BLaER1 treated with 17β-estradiol and CSF1 and Interleukin-3, amounts not matched to agents 10 nM and 100 nM (cell line): ENCODE results near the gene AMD1.
"Not testable (repeated sequence)": the region's sequence is repeated elsewhere in the genome, so short reads cannot be mapped to it uniquely, and the experiment has no call there.

Experiments
- H3K27ac ChIP-seq, 11 experiments: shearing (Covaris generic); formaldehyde crosslinking; 2 replicates each; pipeline ENCODE4 v1.8.1; 2022
- H3K27me3 ChIP-seq, 11 experiments: shearing (Covaris generic); formaldehyde crosslinking; 2 replicates each; pipeline ENCODE4 v1.8.1; 2022
- H3K36me3 ChIP-seq, 11 experiments: shearing (Covaris generic); formaldehyde crosslinking; 2 replicates each; pipeline ENCODE4 v1.8.1; 2022
- H3K4me1 ChIP-seq, 10 experiments: shearing (Covaris generic); formaldehyde crosslinking; 2 replicates each; pipeline ENCODE4 v1.8.1; 2022
- H3K4me2 ChIP-seq, 11 experiments: shearing (Covaris generic); formaldehyde crosslinking; 2 replicates each; pipeline ENCODE4 v1.8.1; 2022
- H3K4me3 ChIP-seq, 10 experiments: shearing (Covaris generic); formaldehyde crosslinking; 2 replicates each; pipeline ENCODE4 v1.8.1; 2022
- H3K9ac ChIP-seq, 11 experiments: shearing (Covaris generic); formaldehyde crosslinking; 2 replicates each; pipeline ENCODE4 v1.8.1; 2022
- H3K9me3 ChIP-seq, 11 experiments: shearing (Covaris generic); formaldehyde crosslinking; replicated peaks in 1 of 11; 2 replicates each; pipeline ENCODE4 v1.8.1; 2022
- H4K20me1 ChIP-seq, 11 experiments: shearing (Covaris generic); formaldehyde crosslinking; 2 replicates each; pipeline ENCODE4 v1.8.1; 2022
- Cebpa-rat ChIP-seq, 11 experiments: shearing (Covaris generic); IDR thresholded peaks; 2 replicates each; pipeline ENCODE4 v1.8.1; 2022

AMD1 gene

GRCh38 chr6:110873981-110874879, at the start of gene AMD1:
TSS of gene AMD1 (plus strand) at chr6:110874785. CDS start at chr6:110875106, 321 bp downstream.
- no peak for TF ChIP-seq Cebpa-rat (IDR thresholded peaks at IDR 0.05)
- Histone ChIP-seq H3K36me3 (no peaks in the 10 kb centered on the region), H3K9me3 (no peaks in the 10 kb centered on the region), H3K9ac (peak within 1 kb of the TSS; percentile 95 to 99 (median 98)), H3K27me3 (no peaks in the 10 kb centered on the region), H3K4me1 (peaks cover 31 to 37% (median 33%) of the 10 kb centered on the region in 10 experiments), H3K4me3 (peak within 1 kb of the TSS; percentile 87 to 100 (median 97)), H4K20me1 (peaks cover 40 to 45% (median 43%) of the 10 kb centered on the region in 11 experiments), H3K27ac (peak within 1 kb of the TSS; percentile 87 to 97 (median 95)), H3K4me2 (peak within 1 kb of the TSS; percentile 85 to 98 (median 93))

GRCh38 chr6:110826236-110827129, 48.1 kb upstream of the AMD1 start:
- H3K4me2 ChIP-seq, result peak overlapping the region; percentile 24 to 79 (median 50); a peak in 20 of 22 replicates
- H3K4me1 ChIP-seq, result peaks cover 12 to 64% (median 22%) of the 10 kb centered on the region in 10 experiments
- peak overlapping the region in 1 of 10 experiments; percentile 29; a peak in 1 of 20 replicates for H3K4me3 ChIP-seq
- H4K20me1 ChIP-seq, result no peaks in the 10 kb centered on the region
- no peaks in the 10 kb centered on the region; a peak in 1 of 22 replicates for H3K9me3 ChIP-seq
- no peaks in the 10 kb centered on the region for H3K27me3 ChIP-seq
- H3K27ac ChIP-seq, result peak overlapping the region in 10 of 11 experiments; percentile 38 to 89 (median 78); a peak in 19 of 22 replicates
- H3K9ac ChIP-seq, result peak overlapping the region in 10 of 11 experiments; percentile 34 to 77 (median 62); a peak in 19 of 22 replicates
- H3K36me3 ChIP-seq, result peaks cover 0 to 7% (median 0%) of the 10 kb centered on the region in 11 experiments; a peak in 2 of 22 replicates
- 0 out of 22 replicates have a peak, but pooled peaks of 1 of the 11 experiments have one; percentile 15 for TF ChIP-seq Cebpa-rat (IDR thresholded peaks at IDR 0.05)

GRCh38 chr6:110828396-110828795, 46.2 kb upstream of the AMD1 start:
- Histone ChIP-seq H3K9ac (no peak overlapping the region), H3K27ac (no peak overlapping the region), H3K9me3 (no peaks in the 10 kb centered on the region; a peak in 1 of 22 replicates), H3K4me1 (peaks cover 9 to 45% (median 16%) of the 10 kb centered on the region in 10 experiments; a peak in 17 of 20 replicates), H3K4me2 (peak overlapping the region in 2 of 11 experiments; percentile 23 to 40; a peak in 4 of 22 replicates), H4K20me1 (no peaks in the 10 kb centered on the region), H3K27me3 (no peaks in the 10 kb centered on the region), H3K36me3 (peaks cover 0 to 7% (median 0%) of the 10 kb centered on the region in 11 experiments; a peak in 3 of 22 replicates), H3K4me3 (no peak overlapping the region)
- TF ChIP-seq Cebpa-rat (IDR thresholded peaks at IDR 0.05), result no peak

DNA sequence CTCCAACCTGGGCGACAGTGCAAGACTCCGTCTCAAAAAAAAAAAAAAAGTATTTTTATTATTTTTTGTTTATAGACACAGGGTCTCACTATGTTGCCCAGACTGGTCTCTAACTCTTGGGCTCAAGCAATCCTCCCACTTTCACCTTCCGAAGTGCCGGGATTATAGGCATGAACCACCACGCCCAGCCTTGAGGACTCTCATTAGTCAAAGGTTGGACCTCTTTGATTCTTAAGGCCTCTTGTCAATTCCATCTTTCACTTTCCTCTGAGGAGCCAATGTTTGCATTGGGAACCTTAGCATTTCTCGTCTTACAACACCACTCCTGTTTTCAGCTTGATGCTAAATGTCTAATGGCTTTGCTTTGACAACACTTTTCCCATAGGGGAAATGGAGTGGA, 43.2 kb upstream of the AMD1 start:
- Histone ChIP-seq H3K36me3 (peaks cover 0 to 7% (median 0%) of the 10 kb centered on the region in 11 experiments; a peak in 3 of 22 replicates), H3K4me2 (no peak overlapping the region), H3K27me3 (no peaks in the 10 kb centered on the region), H4K20me1 (no peaks in the 10 kb centered on the region), H3K4me1 (peaks cover 4 to 26% (median 5%) of the 10 kb centered on the region in 10 experiments; a peak in 16 of 20 replicates), H3K9ac (no peak overlapping the region), H3K27ac (no peak overlapping the region), H3K9me3 (no peaks in the 10 kb centered on the region; a peak in 1 of 22 replicates), H3K4me3 (no peak overlapping the region)
- no peak for TF ChIP-seq Cebpa-rat (IDR thresholded peaks at IDR 0.05)

- Histone ChIP-seq H3K27ac (no peak overlapping the region), H3K4me1 (peaks cover 0 to 4% (median 0%) of the 10 kb centered on the region in 10 experiments; a peak in 2 of 20 replicates), H3K4me2 (no peak overlapping the region), H3K27me3 (no peaks in the 10 kb centered on the region), H4K20me1 (no peaks in the 10 kb centered on the region), H3K36me3 (peaks cover 0 to 7% (median 0%) of the 10 kb centered on the region in 11 experiments; a peak in 3 of 22 replicates), H3K9ac (no peak overlapping the region), H3K4me3 (no peak overlapping the region), H3K9me3 (no peaks in the 10 kb centered on the region; a peak in 1 of 22 replicates)
- no peak for TF ChIP-seq Cebpa-rat (IDR thresholded peaks at IDR 0.05)
Observed at GRCh38 chr6:110833831-110834230, 40.8 kb upstream of the AMD1 start.

- not testable (repeated sequence) for H3K27ac ChIP-seq, H3K36me3 ChIP-seq, H4K20me1 ChIP-seq, H3K4me3 ChIP-seq, H3K9me3 ChIP-seq, H3K4me1 ChIP-seq, H3K27me3 ChIP-seq, H3K4me2 ChIP-seq, H3K9ac ChIP-seq
Observed at GRCh38 chr6:110835751-110836150, 38.8 kb upstream of the AMD1 start.

GRCh38 chr6:110841266-110841665, 33.3 kb upstream of the AMD1 start:
- H3K9ac ChIP-seq, result no peak overlapping the region
- TF ChIP-seq Cebpa-rat (IDR thresholded peaks at IDR 0.05), result no peak
- H3K36me3 ChIP-seq, result peaks cover 0 to 9% (median 0%) of the 10 kb centered on the region in 11 experiments; a peak in 2 of 22 replicates
- H3K4me1 ChIP-seq, result peaks cover 0 to 9% (median 0%) of the 10 kb centered on the region in 10 experiments; a peak in 6 of 20 replicates
- H3K27me3 ChIP-seq, result no peaks in the 10 kb centered on the region
- H3K9me3 ChIP-seq, result peaks cover 0 to 7% (median 0%) of the 10 kb centered on the region in 11 experiments; a peak in 1 of 22 replicates
- no peak overlapping the region for H3K4me3 ChIP-seq
- H3K4me2 ChIP-seq, result peak overlapping the region in 3 of 11 experiments; percentile 20 to 62 (median 52); a peak in 5 of 22 replicates
- H3K27ac ChIP-seq, result no peak overlapping the region
- no peaks in the 10 kb centered on the region for H4K20me1 ChIP-seq

GRCh38 chr6:110849781-110850180, 24.8 kb upstream of the AMD1 start:
- H3K27me3 ChIP-seq, result no peaks in the 10 kb centered on the region
- no peak for TF ChIP-seq Cebpa-rat (IDR thresholded peaks at IDR 0.05)
- H4K20me1 ChIP-seq, result no peaks in the 10 kb centered on the region
- 0 out of 20 replicates have a peak, but pooled peaks cover 0 to 4% (median 0%) of the 10 kb centered on the region in 10 experiments for H3K4me1 ChIP-seq
- no peak overlapping the region for H3K4me3 ChIP-seq
- no peak overlapping the region for H3K9ac ChIP-seq
- no peak overlapping the region for H3K27ac ChIP-seq
- no peaks in the 10 kb centered on the region for H3K9me3 ChIP-seq
- H3K4me2 ChIP-seq, result no peak overlapping the region
- no peaks in the 10 kb centered on the region; a peak in 1 of 22 replicates for H3K36me3 ChIP-seq
